Endodermal cell (in vitro differentiated cells): ENCODE measurements around the gene PARS2. TPM values are rescaled to one million over a fixed set of nuclear protein-coding genes. Genes with fewer than 3 reads are reported as not detected.

Experiments
- DNase-seq: peaks from one replicate; pipeline ENCODE4 v3.0.0-alpha.2; 2017
- H3K27ac ChIP-seq: 2 replicates; pipeline ENCODE4 v1.5.1; 2013; ENCODE audit warnings: mild to moderate bottlenecking, low read depth, low read length, moderate library complexity
- H3K27me3 ChIP-seq: 2 replicates; pipeline ENCODE4 v1.6.1; 2013; ENCODE audit warnings: mild to moderate bottlenecking, low read length, moderate library complexity; ENCODE audit not compliant: insufficient read depth, control insufficient read depth, poor library complexity, severe bottlenecking
- H3K36me3 ChIP-seq: 2 replicates; pipeline ENCODE4 v1.7.0; 2013; ENCODE audit warnings: mild to moderate bottlenecking, low read length, moderate library complexity; ENCODE audit not compliant: control insufficient read depth, insufficient read depth
- H3K4me1 ChIP-seq: one replicate; pipeline ENCODE4 v1.7.0; 2013; ENCODE audit warnings: low read length; ENCODE audit not compliant: control insufficient read depth, insufficient read depth
- H3K4me3 ChIP-seq: 2 replicates; pipeline ENCODE4 v1.5.1; 2013; ENCODE audit warnings: mild to moderate bottlenecking, low read length, moderate library complexity
- H3K9ac ChIP-seq: 2 replicates; pipeline ENCODE4 v1.6.1; 2013; ENCODE audit warnings: mild to moderate bottlenecking, low read length, moderate library complexity; ENCODE audit not compliant: poor library complexity, severe bottlenecking; ENCODE audit errors: extremely low read depth
- H3K9me3 ChIP-seq: 2 replicates; pipeline ENCODE4 v1.6.1; 2013; ENCODE audit warnings: mild to moderate bottlenecking, low read length, moderate library complexity; ENCODE audit not compliant: control insufficient read depth
- H3K27ac Mint-ChIP-seq: 2 replicates; pipeline ENCODE4 v1.8.0; 2020; ENCODE audit warnings: mixed read lengths
- H3K27me3 Mint-ChIP-seq: 2 replicates; pipeline ENCODE4 v1.8.0; 2021; ENCODE audit warnings: mild to moderate bottlenecking, mixed read lengths; ENCODE audit not compliant: insufficient read depth
- H3K36me3 Mint-ChIP-seq: 2 replicates; pipeline ENCODE4 v1.8.0; 2020; ENCODE audit warnings: low read depth, mixed read lengths
- H3K4me1 Mint-ChIP-seq: 2 replicates; pipeline ENCODE4 v1.8.0; 2020; ENCODE audit warnings: mixed read lengths
- H3K4me3 Mint-ChIP-seq: 2 replicates; pipeline ENCODE4 v1.8.0; 2020; ENCODE audit warnings: mild to moderate bottlenecking, moderate library complexity, mixed read lengths
- H3K9me3 Mint-ChIP-seq: 2 replicates; pipeline ENCODE4 v1.8.0; 2020; ENCODE audit warnings: mild to moderate bottlenecking, mixed read lengths
- WGBS, 2 experiments: methylation state at CpG; one replicate each; pipeline versions ENCODE4 v1.1.5 to v1.1.7; 2013; ENCODE audit warnings: missing lambda C conversion rate in 2 of 2, mixed read lengths in 1 of 2; ENCODE audit not compliant: insufficient coverage in 1 of 2, insufficient read length in 1 of 2; 5-methylcytosine and 5-hydroxymethylcytosine counted together
- long read RNA-seq, 4 experiments: library from polyadenylated mRNA in 2 of 4; library from RNA in 1 of 4; library from capped mRNA in 1 of 4; stranded (forward) in 3 of 4; unstranded in 1 of 4; transcript quantifications; one replicate each; pipeline ENCODE4 v2.0.0, GENCODE V29; 2020 to 2021; ENCODE audit warnings: inconsistent platforms in 1 of 4
- polyA plus RNA-seq, 2 experiments: library from polyadenylated mRNA; stranded (reverse); fragments of 50-300 nt; gene quantifications; one replicate each; pipeline ENCODE4 v1.2.3, GENCODE V29; 2013
- total RNA-seq, 2 donors: library from RNA; stranded (reverse); fragmentation: NEBNext Ultra II Directional in 1 of 2; extraction: Animal tissue kit (Norgen Biotek cat#: 25700) in 1 of 2; gene quantifications; 2 replicates in 1 of 2; 3 replicates in 1 of 2; pipeline ENCODE4 v1.2.1, GENCODE V29; 2021
- TF ChIP-seq, protein P1 (sequence below): fragments of 200-600 bp; sonication (generic); conservative IDR thresholded peaks from 2 replicates; pipeline ENCODE4 v1.5.0; 2021; ENCODE audit warnings: antibody characterized with exemption, mild to moderate bottlenecking

PARS2 gene
- 1 to 10 TPM; 8.9 to 9.1 TPM for total RNA-seq
- 8.7 TPM for polyA plus RNA-seq (2013, experiment 1 of 2)
- 7.0 TPM for polyA plus RNA-seq (2013, experiment 2 of 2)
- long read RNA-seq, experiment 1, partial matches to known transcripts = 0 of 5 reads
- long read RNA-seq, experiment 1, other reads (novel, unspliced or antisense) = 3 of 5 reads
- long read RNA-seq, experiment 2, transcript PARS2-201 (2 exons, 2,347 nt) = major isoform, 50 of 51 reads
- long read RNA-seq, experiment 2, partial matches to known transcripts = 0 of 51 reads
- long read RNA-seq, experiment 2, other reads (novel, unspliced or antisense) = 1 of 51 reads
- long read RNA-seq, experiment 3, transcript PARS2-201 (2 exons, 2,347 nt) = major isoform, 88 of 93 reads
- long read RNA-seq, experiment 3, partial matches to known transcripts = 3 of 93 reads
- long read RNA-seq, experiment 3, other reads (novel, unspliced or antisense) = 2 of 93 reads
- long read RNA-seq, experiment 4, transcript PARS2-201 (2 exons, 2,347 nt) = major isoform, 7 of 7 reads
- long read RNA-seq, experiment 4, partial matches to known transcripts = 0 of 7 reads
- long read RNA-seq, experiment 4, other reads (novel, unspliced or antisense) = 0 of 7 reads

DNA sequence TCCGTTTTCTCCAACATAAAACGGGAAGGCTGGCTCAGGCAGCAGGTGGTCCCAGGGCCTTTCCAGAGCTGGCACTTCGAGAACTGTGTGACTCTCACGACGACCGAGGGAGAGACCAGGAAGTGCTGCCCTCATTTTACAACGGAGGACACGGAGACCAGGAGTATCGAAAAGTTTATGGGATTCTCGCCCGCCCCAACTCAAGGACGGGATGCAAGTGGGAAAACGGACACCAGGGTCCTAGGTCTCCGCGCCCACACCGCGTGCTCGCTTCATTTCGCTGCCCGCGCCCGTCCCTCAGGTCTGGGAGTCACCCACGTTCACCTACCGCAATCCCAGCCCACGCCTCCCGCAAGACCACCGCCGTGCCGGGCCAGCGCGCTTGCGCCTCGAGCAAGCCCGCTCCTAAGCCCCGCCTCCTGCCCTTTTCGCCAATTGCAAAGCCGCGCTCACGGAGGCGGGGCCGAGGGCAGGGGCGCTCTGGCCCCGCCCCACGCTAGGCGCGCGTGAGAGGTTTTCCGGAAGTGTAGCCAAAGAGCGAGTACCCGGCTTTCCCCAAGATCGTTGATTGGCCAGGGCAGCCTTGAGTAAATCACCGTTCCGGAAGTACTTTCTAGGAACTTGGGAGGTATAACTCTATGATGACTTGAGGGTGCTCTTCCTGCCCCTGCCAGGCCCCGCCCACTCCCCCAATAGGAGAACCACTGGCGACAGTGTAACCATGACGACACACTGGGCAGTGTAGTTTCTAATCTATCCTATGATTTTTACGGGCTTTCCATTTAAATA is at the start of gene PARS2:
Gene PARS2 (minus strand): TSS at position 391 of the 789 bp plus-strand sequence. CDS start 5,362 bp downstream, outside the sequence.
- Mint-ChIP-seq H3K36me3 (no peaks in the 10 kb centered on the region), H3K9me3 (no peaks in the 10 kb centered on the region), H3K4me1 (peaks cover 30% of the 10 kb centered on the region), H3K4me3 (peak within 1 kb of the TSS; percentile 93), H3K27ac (peak within 1 kb of the TSS; percentile 96), H3K27me3 (no peaks in the 10 kb centered on the region)
- Histone ChIP-seq H3K4me1 (peaks cover 10% of the 10 kb centered on the region), H3K4me3 (peak within 1 kb of the TSS; percentile 96), H3K27me3 (no peaks in the 10 kb centered on the region), H3K9ac (peak within 1 kb of the TSS; percentile 70), H3K36me3 (no peaks in the 10 kb centered on the region), H3K27ac (peak within 1 kb of the TSS; percentile 39), H3K9me3 (no peaks in the 10 kb centered on the region)
- TF ChIP-seq, protein P1, sequence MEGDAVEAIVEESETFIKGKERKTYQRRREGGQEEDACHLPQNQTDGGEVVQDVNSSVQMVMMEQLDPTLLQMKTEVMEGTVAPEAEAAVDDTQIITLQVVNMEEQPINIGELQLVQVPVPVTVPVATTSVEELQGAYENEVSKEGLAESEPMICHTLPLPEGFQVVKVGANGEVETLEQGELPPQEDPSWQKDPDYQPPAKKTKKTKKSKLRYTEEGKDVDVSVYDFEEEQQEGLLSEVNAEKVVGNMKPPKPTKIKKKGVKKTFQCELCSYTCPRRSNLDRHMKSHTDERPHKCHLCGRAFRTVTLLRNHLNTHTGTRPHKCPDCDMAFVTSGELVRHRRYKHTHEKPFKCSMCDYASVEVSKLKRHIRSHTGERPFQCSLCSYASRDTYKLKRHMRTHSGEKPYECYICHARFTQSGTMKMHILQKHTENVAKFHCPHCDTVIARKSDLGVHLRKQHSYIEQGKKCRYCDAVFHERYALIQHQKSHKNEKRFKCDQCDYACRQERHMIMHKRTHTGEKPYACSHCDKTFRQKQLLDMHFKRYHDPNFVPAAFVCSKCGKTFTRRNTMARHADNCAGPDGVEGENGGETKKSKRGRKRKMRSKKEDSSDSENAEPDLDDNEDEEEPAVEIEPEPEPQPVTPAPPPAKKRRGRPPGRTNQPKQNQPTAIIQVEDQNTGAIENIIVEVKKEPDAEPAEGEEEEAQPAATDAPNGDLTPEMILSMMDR = no peak
- DNase-seq = peak; percentile 98
- WGBS, 2 experiments = 0 to 2% methylated on average over 19 to 57 of the region's 57 CpGs

DNA sequence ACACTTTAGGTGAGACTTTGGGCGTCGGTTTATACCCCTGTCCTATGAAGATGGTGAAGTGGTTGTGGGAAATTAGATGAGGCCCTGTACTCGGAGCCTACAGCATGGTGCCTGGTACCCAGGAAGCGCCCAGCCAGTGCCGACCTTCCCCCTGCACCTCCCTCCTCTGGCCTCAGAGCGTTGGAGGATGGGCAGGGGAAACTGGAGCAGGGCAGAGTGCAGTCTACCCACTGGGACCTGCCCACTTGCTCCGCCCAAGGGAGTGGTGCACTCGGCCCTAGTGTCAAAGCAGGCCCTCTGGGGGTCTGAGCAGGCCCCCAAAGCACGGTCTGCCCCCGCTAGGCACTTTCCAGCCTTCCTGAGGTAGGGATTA is 49.8 kb upstream of the PARS2 start:
- TF ChIP-seq, protein P1 = no peak
- Histone ChIP-seq H3K9me3 (no peaks in the 10 kb centered on the region), H3K36me3 (no peaks in the 10 kb centered on the region), H3K4me1 (no peaks in the 10 kb centered on the region), H3K27me3 (no peaks in the 10 kb centered on the region), H3K27ac (no peak overlapping the region), H3K4me3 (no peak overlapping the region), H3K9ac (no peak overlapping the region)
- H3K36me3 Mint-ChIP-seq = no peaks in the 10 kb centered on the region
- WGBS, 2 experiments = 81 to 85% methylated on average over 4 to 10 of the region's 10 CpGs
- peaks cover 14% of the 10 kb centered on the region for H3K4me1 Mint-ChIP-seq
- H3K27me3 Mint-ChIP-seq = peaks cover 3% of the 10 kb centered on the region
- H3K27ac Mint-ChIP-seq = no peak overlapping the region
- H3K9me3 Mint-ChIP-seq = no peaks in the 10 kb centered on the region
- no peak for DNase-seq
- no peak overlapping the region for H3K4me3 Mint-ChIP-seq

DNA sequence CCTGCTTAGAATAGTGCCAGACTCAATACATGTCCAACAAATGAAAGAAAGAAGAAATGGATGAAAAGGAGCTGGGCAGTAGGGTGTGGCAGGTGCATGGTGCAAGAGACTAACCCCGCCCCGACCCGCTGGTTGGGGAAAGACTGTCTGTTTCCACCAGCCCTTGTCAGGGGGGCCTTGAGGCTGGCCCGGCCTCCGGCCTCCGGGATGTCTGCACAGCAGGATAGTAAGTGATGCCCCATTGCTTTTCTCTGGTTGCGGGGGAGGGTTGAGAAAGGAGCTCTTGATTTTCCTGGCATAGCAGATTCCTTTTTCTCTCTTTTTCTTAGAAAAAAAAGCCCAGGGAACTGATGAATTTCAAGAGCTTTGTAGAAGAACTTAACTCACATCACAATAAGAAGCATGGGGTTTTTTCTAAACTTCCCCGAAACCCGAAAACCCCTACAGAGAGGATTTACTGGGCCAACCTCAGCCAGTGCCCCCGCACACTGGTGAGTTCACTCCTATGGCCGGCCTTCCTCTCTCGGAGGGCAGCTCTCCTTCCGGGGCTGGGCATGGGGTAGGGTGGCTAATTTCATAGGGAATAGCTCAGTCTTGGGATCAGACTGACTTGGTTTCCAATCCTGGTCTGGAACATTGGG is 49.3 kb upstream of the PARS2 start:
- Histone ChIP-seq H3K4me3 (no peak overlapping the region), H3K27me3 (no peaks in the 10 kb centered on the region), H3K4me1 (no peaks in the 10 kb centered on the region), H3K9me3 (no peaks in the 10 kb centered on the region), H3K9ac (no peak overlapping the region), H3K36me3 (no peaks in the 10 kb centered on the region), H3K27ac (no peak overlapping the region)
- H3K36me3 Mint-ChIP-seq = no peaks in the 10 kb centered on the region
- H3K4me3 Mint-ChIP-seq = no peak overlapping the region
- no peaks in the 10 kb centered on the region for H3K9me3 Mint-ChIP-seq
- TF ChIP-seq, protein P1 = no peak
- 40 to 50% methylated on average over 5 to 13 of the region's 13 CpGs for WGBS, 2 experiments
- peaks cover 4% of the 10 kb centered on the region for H3K27me3 Mint-ChIP-seq
- no peak overlapping the region for H3K27ac Mint-ChIP-seq
- peaks cover 10% of the 10 kb centered on the region for H3K4me1 Mint-ChIP-seq
- DNase-seq = peak; percentile 76
